Retinal pigment epithelial cell (primary cell): Measurements from ENCODE around the gene MAP3K1.
"Not testable (repeated sequence)": the region's sequence is repeated elsewhere in the genome, so short reads cannot be mapped to it uniquely, and the experiment has no call there.

Experiments
- DNase-seq: peaks from one replicate; pipeline ENCODE4 v3.0.0-alpha.2; 2010; ENCODE audit warnings: low read depth
- H3K4me3 ChIP-seq: 2 replicates; pipeline ENCODE4 v1.5.1; 2011; ENCODE audit warnings: mild to moderate bottlenecking, low read length, control low read depth, moderate library complexity
- CTCF ChIP-seq: conservative IDR thresholded peaks from 2 replicates; pipeline ENCODE4 v1.5.1; 2011; ENCODE audit warnings: low read depth, low read length, control low read depth, inconsistent platforms

The MAP3K1 gene

GRCh38 chr5:56814963-56815657, at the start of gene MAP3K1:
Gene MAP3K1, plus strand, starts transcription at chr5:56815549. Its CDS starts 25 bp downstream, at chr5:56815574.
- TF ChIP-seq CTCF, result no peak
- peak; percentile 30 for DNase-seq
- H3K4me3 ChIP-seq, result peak within 1 kb of the TSS; percentile 65

GRCh38 chr5:56766926-56767325, 48.4 kb upstream of the MAP3K1 start:
- TF ChIP-seq CTCF, result no peak
- H3K4me3 ChIP-seq, result no peak overlapping the region
- DNase-seq, result no peak

- H3K4me3 ChIP-seq, result no peak overlapping the region
- DNase-seq, result no peak
- no peak for TF ChIP-seq CTCF
Observed at GRCh38 chr5:56769875-56770604, 45.3 kb upstream of the MAP3K1 start.

GRCh38 chr5:56772767-56773166, 42.6 kb upstream of the MAP3K1 start:
- no peak for DNase-seq
- no peak for TF ChIP-seq CTCF
- H3K4me3 ChIP-seq, result no peak overlapping the region

GRCh38 chr5:56774957-56775356, 40.4 kb upstream of the MAP3K1 start:
- H3K4me3 ChIP-seq, result no peak overlapping the region

GRCh38 chr5:56776212-56776846, 39.0 kb upstream of the MAP3K1 start:
- H3K4me3 ChIP-seq, DNase-seq: not testable (repeated sequence)

More at GRCh38 chr5:56774957-56775356, 40.4 kb upstream of the MAP3K1 start:
- TF ChIP-seq CTCF, result no peak
- DNase-seq, result no peak

GRCh38 chr5:56783261-56783660, 32.1 kb upstream of the MAP3K1 start:
- DNase-seq, result no peak

More at GRCh38 chr5:56783261-56783660, 32.1 kb upstream of the MAP3K1 start:
- no peak overlapping the region for H3K4me3 ChIP-seq
- TF ChIP-seq CTCF, result no peak
